Bronchial epithelial cell (primary cell): Measurements from ENCODE around the gene CXCL16. TPM values are rescaled to one million over a fixed set of nuclear protein-coding genes. Genes with fewer than 3 reads are reported as not detected.

Experiments used
- DNase-seq: peaks from one replicate; pipeline ENCODE4 v3.0.0-alpha.2; 2010; ENCODE audit warnings: low read depth
- FAIRE-seq: peaks from 2 replicates; lab custom pipeline; 2011; peaks lifted over from hg19 to GRCh38; lab: Jason Lieb, UNC
- H3K27me3 ChIP-seq: 2 replicates; pipeline ENCODE4 v1.5.1; 2011; ENCODE audit warnings: low read length; ENCODE audit not compliant: control insufficient read depth, insufficient read depth
- H3K36me3 ChIP-seq: 2 replicates; pipeline ENCODE4 v1.5.1; 2011; ENCODE audit warnings: low read length; ENCODE audit not compliant: control insufficient read depth, insufficient read depth
- H3K4me3 ChIP-seq: 2 replicates; pipeline ENCODE4 v1.5.1; 2011; ENCODE audit warnings: mild to moderate bottlenecking, low read depth, low read length, control low read depth
- CTCF ChIP-seq: IDR thresholded peaks from 2 replicates; pipeline ENCODE4 v1.5.1; 2011; ENCODE audit warnings: mild to moderate bottlenecking, moderate library complexity, low read length, control low read depth, inconsistent platforms; ENCODE audit not compliant: insufficient read depth, severe bottlenecking
- total RNA-seq: library from RNA; depleted of rRNA; stranded (reverse); fragments of >200 nt; gene quantifications from 2 replicates; pipeline ENCODE4 v1.2.1, GENCODE V29; 2014

The CXCL16 gene
- total RNA-seq, 1 donor from 2014 or later: 9.2 TPM

GRCh38 chr17:4734857-4735475 is 4.8 kb downstream of the CXCL16 start:
- Histone ChIP-seq H3K36me3 (peaks cover 5% of the 10 kb centered on the region), H3K27me3 (no peaks in the 10 kb centered on the region), H3K4me3 (no peak overlapping the region)
- DNase-seq: no peak
- FAIRE-seq: no peak
- no peak for TF ChIP-seq CTCF

DNA sequence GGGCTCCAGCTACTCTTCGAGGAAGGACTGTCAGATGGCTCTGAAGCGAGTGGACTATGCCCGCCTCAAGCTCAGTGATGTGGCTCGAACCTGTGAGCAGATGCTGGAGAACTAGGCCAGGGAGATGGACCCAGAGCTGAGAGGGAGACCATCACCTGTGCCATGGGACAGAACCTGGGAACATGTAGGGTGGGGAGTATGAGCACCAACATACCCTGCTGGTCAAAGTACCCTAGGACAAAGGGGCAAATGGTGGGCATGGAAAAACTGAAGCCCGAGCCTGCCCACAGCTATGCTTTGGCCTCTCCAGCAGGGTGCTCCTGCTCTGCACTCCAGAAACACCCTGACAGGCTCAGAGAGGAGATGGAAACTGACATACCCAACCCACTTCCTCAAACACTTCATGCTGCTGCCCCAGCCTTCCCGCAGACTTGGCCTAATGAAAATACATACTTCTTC is 6.6 kb downstream of the CXCL16 start:
- FAIRE-seq (peak; percentile 13), DNase-seq (no peak)
- TF ChIP-seq CTCF: peak; percentile 6
- no peak overlapping the region for H3K4me3 ChIP-seq
- peaks cover 5% of the 10 kb centered on the region for H3K36me3 ChIP-seq
- no peaks in the 10 kb centered on the region for H3K27me3 ChIP-seq

- no peak for TF ChIP-seq CTCF
- no peak for FAIRE-seq
- DNase-seq: peak; percentile 71
These were observed 11.6 kb downstream of the CXCL16 start for GRCh38 chr17:4728124-4728523.

GRCh38 chr17:4725646-4726310 is 13.9 kb downstream of the CXCL16 start:
- Histone ChIP-seq H3K27me3 (no peaks in the 10 kb centered on the region), H3K4me3 (no peak overlapping the region), H3K36me3 (no peaks in the 10 kb centered on the region)
- DNase-seq (no peak), FAIRE-seq (no peak)
- TF ChIP-seq CTCF: no peak

More at GRCh38 chr17:4728124-4728523, 11.6 kb downstream of the CXCL16 start:
- Histone ChIP-seq H3K27me3 (no peaks in the 10 kb centered on the region), H3K36me3 (peaks cover 3% of the 10 kb centered on the region), H3K4me3 (no peak overlapping the region)

DNA sequence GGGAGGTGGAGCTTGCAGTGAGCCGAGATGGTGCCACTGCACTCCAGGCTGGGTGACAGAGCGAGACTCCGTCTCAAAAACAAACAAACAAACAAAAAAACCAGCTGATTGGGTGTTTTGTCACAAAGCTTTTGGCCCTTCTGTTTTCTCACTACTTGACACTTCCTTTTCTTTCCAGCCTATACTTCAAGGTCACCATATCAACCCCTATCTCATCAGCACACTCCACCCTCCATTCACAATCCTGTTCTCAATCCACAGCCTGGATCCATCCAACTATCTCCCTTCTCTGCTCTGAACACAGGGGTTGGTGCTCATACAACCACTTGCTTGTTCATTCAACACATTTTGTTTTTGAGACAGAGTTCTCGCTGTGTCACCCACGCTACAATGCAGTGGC is 15.1 kb downstream of the CXCL16 start:
- Histone ChIP-seq H3K4me3 (no peak overlapping the region), H3K36me3 (no peaks in the 10 kb centered on the region), H3K27me3 (no peaks in the 10 kb centered on the region)
- TF ChIP-seq CTCF: no peak
- DNase-seq (no peak), FAIRE-seq (no peak)
